Activated naive CD4-positive, alpha-beta T cell treated with anti-CD3 and anti-CD28 coated beads, Interleukin-2, amount 50 U/mL, for 16 hours (primary cell): Measurements from ENCODE around the gene KCNH6.

Experiments used
- DNase-seq: peaks from one replicate; pipeline ENCODE4 v3.0.0-alpha.2; 2020

Gene KCNH6

DNA sequence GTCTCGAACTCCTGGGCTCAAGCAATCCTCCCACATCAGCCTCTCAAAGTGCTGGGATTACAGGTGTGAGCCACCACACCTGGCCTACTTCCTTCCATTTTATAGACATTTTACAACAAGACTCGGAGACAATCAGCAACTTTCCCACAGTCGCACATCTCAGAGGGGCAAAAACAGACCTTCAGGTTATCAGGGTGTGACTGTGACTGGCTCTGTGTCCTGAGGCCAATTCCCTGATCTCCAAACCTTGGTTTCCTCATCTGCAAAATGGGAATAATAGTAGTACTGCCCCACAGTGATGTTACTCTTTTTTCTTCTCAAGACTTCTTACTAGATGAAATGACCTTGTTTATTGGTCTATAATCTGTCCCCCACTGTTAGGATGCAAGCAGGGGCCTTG, 10.8 kb upstream of the KCNH6 start:
- no peak for DNase-seq

DNA sequence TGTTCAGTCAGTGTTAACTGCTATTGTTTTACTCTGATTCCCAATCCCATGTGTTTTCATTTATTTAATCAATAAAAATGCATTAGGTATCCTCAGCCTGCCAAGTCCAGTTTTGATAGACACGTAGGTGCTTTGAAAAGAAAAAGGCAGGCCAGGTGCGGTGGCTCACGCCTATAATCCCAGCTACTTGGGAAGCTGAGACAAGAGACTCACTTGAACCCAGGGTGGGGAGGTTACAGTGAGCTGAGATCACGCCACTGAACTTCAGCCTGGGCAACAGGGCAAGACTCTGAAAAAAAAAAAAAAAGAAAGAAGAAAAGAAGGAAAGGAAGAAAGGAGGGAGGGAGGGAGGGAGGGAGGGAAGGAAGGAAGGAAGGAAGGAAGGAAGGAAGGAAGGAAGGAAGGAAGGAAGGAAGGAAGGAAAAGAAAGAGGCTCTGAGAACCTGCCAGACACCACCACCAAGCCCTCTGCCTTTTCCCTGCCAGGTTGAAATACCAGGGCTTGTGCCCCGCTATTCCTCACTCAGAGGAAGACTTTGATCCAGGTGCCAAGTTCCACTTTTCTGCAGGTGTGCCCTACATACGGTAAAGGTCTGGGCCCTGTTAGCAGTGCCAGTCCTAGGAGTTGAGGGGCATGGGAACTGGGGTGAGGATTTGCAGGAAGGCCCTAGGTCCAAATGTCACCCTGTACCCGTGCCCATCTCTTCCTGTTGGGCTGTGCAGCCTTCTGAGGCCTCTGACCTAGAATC, 10.1 kb upstream of the KCNH6 start:
- DNase-seq = no peak

DNA sequence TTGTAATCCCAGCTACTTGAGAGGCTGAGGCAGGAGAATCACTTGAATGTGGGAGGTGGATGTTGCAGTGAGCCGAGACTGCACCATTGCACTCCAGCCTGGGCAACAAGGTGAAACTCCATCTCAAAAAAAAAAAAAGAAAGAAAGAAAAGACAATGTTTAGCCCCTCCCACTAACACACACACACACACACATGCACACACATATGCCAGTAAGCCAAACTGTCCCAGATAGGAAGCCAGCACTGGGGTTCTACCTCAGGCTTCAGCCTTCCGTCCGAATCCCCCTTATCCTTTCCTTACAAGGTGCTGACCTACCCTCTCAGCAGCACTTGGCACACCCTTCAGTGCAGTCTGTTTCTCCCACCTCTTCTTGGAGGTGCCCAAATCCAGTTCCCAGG, 8.7 kb upstream of the KCNH6 start:
- DNase-seq = no peak

DNA sequence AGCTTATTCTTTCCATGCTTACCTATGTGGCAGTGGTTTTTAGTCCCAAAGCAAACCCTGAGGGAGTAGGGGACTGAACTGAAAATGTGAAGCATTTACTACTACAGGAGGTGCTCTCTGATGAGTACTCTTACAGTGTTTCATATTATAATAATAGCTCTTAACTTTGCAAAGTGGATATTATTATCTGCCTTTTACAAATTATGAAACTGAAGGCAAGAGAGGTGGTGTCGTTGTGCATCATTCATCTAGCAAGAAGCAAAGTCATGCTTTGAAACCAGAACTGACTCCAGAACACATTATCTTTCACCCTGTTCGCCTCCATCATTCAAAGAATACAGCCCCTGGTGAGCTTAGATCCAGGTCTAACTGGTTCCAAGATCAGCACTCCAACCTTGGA, 8.2 kb upstream of the KCNH6 start:
- DNase-seq = no peak

DNA sequence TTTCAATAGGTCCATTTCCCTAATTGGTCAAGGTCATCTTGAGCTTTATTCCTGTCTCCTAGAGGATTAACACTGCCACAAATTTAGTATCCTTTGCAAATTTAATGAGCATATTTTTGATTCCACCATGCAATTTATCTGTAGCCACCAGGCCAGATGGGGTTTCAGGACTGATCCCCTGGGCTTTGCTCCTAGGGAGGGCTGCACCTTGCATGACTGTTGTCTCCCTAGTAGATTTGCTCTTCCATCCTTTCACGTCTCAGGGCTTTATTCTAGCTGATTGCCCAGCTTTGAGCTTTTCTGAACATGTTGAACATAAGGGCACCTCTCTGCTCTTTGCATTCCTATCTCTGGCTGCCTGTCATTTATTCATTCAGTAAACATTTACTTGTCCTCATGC, 7.7 kb upstream of the KCNH6 start:
- DNase-seq = no peak

DNA sequence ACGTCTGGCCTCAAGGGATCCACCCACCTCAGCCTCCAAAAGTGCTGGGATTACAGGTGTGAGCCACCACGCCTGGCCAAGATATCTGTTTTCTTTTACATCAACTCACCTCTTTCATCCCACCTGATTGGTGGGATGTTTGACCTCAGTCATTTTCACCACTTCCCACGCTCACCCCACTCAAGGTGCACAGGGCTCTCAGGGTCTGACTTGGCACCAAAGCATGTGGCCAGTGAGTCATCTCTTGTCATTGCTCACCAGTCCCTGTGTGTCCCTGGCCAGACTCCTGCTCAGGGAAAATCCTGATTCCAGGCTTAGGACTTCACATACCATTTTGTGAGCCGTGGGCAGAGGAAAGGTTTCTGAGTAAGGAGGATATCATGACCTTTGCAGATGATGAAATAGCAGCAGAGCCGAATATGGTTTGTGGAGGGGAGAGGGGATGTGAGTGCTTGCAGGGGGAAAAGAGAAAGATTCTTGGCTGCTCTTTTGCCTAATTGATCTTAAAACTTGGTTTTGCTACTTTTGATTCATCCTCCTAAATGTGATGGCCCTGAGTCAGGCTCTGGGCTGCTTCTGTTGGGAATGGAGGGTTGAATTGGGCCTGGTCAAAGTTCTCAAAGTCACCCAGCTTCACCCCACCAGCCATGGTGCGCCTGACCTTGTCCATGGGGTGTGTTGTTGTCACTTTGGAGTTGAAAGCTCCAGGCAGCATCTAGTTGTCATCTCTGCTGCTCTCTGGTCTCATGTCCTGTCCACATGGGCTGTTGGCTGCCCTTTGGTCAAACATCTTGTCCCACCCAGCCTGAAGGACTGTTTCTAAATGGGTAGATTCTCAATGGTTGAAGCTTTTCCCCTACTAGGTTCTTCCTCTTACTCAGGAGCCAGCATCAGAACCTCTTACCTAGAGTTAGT, 6.0 kb upstream of the KCNH6 start:
- no peak for DNase-seq

DNA sequence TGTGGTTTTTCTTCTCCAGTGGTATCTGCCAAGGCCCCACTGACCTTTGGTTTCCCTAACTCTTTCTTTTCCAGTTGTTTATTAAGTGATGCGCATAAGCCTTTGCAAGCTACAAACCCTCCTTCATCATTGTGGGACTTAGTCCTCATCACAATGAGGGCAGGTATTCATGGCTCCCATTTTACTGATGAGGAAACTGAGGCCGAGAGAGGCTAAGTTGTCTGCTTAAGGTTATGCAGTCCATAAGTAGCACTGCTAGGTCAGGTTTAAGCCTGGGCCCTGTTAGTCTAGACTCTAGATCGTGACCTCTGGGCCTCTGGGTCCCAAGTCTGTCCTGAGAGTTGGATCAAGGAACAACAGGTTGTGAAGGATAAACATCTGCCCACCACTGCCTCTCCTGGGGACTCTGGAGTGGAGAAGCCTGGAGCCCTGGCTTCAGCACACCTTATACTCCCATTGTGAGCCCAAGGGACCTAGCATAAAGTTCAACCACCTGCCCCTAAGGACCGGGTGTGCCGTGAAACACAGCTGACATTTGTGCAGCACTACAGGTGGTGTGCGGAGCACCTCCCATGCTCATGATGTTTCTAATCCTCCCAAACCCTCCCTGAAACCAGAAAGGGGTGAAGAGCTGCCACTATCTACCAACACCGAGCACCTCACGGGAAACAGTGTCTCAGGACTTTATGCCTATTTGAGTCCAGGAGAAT, 5.2 kb upstream of the KCNH6 start:
- no peak for DNase-seq

DNA sequence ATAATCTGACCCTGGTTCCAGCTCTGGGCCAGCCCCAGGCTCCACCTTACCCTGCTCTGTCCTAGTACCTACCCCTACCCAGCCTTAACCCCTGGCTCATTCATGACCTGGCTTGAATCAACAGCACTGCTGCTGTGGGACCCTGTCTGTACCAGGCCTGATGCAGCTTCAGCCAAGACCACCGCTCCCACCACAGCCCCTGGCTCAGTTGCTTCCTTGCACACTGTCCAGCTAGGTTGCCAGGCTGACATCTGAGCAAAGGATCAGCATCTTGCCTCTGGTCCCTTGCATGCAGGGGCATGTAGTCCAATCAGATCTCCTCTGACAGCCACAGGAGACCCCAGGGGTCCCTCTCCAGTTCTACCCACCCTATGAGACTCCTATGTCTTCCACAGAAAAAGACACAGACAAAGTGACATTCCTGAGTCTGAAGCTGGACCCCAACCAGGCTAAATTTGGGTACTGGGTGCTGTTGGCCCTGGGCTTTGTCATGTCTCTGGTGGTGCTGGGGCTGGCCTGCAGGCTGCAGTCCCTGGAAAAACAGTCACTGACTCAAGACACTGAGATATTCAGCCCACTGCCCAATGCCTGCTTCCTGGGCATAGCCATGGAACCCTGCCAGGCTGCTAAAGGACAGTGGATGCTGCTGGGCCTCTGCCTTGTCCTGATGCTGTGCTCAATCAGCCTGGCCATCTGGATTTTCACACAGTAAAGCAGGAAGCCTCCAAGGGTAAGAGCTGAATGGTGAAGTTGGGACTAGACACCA, 3.9 kb upstream of the KCNH6 start:
- no peak for DNase-seq

DNA sequence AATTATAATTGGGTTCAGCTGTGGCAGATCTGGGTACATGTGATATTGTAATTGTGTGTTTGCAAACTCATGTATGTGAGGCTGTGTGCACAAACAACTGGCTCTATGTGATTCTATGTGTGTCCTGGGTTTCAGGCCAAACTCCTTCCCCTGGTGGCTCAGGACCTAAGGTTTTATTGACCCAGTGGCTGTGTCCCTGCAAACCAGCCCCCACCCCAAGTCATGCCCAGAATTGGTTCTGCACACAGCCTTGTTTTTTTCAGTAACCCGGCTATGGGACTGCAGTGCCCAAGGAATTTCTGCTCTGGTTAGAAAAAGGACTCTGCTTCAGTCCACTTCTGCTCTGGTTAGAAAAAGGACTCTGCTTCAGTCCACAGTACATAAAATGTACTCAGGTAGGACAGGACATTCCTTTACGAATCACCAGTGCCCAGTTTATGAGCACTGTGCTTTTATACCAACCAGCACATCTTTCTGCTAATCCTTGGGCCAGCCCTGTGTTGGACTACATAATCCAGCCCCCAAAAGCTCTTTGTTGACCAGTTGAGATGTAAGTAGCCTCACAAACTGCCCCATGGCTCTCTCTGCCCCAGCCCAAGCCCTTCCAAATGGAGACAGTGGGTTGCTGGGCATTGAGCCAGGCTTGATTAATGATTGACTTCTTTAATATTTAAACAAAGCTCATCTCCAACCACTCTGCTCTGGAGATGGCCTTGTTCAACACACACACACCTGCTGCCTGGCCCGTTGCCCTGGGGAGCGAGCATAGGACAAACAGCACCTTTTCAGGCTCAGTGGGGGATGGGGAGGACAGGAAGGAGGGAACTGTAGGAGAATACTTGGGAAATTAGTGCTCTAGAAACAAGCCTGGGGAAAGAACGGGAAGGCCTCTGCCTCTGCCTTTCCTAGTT, 2.9 kb upstream of the KCNH6 start:
- no peak for DNase-seq

DNA sequence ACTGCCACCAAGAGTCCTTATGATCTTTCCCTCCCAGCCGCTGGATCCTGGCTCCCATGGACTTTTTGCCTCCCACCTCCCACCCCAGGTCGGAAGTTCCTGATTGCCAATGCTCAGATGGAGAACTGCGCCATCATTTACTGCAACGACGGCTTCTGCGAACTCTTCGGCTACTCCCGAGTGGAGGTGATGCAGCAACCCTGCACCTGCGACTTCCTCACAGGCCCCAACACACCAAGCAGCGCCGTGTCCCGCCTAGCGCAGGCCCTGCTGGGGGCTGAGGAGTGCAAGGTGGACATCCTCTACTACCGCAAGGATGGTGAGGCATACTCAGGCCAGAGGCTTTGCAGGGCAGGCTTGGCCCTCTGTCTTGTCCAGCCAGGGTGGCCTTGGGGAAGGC, 893 bp downstream of the KCNH6 start:
- DNase-seq = no peak

DNA sequence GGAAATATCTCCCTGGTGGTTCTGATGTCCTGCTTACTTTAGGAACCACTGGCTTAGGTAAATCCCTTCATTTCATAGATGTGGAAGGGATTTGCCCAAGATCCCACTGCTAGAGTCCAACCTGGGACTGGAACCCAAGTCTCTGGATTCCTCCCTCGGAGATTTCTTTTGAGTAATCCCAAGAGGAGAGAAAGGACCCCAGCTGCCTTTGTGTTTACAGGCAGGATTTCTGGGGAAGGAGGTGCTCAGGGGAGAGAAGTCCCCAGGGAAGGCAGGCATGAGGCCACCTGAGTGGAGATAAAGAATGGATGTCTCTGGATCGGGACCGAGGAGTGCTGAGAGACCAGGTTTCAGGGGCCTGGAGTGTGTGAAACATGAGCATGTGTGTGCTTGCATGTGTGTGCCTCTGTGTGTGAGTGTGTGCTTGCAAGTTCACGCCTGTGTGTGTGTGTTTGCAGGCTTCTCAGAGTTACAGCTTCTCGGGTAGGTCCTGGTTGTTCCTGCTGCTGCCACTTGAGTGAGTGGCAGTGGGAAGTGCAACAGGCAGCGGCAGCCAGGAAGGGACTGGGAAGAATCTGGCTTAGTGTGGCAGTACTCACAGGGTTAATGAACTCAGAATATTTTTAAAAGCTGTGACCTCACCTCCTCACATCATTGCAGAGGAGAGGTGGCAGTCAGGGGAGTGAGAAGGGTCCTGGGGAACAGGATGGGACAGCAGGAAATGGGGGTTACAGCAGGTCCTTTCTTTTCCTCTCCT, 2.2 kb downstream of the KCNH6 start:
- no peak for DNase-seq

DNA sequence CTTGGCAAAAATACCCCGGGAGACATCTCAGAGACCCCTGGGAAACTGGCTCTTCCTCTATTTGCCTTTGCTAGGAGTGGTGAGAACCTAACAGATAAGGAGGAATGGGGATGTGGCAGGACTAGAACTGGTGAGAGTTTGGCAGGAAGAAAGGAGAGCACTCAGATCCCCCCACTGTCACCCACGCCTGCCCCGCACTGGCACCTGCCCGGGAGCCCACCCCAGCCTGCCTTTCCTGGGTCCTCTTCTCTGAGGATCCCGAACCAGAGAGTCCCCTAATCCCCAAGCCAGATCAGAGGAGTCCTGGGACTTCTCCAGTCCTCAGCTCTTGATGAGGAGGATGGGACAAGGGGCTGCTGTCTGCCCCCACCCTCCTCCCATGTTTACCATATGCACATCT, 3.7 kb downstream of the KCNH6 start:
- DNase-seq = no peak

DNA sequence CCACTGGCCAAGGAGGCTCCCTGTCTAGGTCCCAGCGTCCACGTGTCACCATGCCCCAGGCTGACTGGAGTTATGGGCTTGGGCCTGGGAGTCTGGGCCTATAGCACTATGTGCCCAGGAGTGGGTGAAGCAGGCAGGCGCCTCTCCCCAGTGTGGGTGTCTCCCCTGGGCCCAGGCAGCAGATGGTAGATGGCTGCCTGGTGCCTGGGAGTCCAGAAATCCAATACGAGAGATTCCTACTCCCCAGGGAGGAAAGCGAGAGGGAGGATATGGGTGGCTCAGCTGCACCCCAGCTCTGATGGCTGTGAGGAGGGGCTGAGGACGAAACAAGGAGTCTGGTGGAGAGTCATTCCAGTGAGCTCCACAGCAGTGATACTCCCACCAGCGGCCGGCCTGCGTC, 5.0 kb downstream of the KCNH6 start:
- DNase-seq = no peak

DNA sequence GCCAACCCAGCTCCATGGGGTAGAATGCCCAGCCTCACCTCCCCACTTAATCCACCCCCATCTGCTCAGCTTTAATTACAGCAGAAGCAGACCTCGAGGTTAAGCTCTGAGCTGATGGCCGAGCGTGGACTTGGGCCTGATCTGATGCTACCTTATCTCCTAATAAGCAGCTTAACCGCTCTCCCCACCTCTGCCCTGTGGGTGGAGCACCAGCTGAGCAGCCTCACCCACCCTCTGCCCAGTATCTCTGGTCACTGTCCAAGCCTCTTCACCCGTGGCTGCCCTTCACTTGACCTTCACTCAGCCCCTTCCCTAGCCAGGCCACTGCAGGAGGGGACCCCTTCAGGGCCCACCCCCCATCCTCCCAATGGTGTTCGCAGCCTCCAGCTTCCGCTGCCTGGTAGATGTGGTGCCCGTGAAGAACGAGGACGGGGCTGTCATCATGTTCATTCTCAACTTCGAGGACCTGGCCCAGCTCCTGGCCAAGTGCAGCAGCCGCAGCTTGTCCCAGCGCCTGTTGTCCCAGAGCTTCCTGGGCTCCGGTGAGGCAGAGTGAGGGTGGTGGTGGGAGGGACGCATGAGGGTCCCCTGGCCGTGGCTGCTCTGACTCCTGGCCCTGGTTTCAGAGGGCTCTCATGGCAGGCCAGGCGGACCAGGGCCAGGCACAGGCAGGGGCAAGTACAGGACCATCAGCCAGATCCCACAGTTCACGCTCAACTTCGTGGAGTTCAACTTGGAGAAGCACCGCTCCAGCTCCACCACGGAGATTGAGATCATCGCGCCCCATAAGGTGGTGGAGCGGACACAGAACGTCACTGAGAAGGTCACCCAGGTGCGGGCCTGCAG, 6.8 kb downstream of the KCNH6 start:
- no peak for DNase-seq

DNA sequence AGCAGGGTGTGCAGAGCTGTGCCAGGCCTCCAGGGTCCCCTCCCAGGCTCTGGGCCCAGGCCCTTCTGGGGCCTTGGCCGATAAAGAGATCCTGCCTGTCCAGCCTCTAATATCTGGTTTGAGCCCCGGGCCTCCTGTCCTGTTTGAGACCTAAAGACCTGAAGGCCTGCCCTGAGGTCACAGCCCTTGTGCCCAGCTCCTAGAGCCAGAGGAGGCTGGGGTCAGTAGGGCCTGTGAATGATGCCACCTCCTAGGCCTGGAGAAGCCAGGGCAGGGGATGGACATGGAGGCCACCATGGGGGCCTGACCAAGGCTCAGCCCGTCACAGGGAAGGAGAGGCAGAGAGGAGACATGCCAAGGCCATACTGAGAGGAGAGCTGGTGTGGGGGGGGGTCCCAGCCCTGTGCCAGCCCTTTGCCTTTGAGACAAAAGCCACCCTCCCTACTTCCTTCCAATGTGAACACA, 7.4 kb downstream of the KCNH6 start:
- DNase-seq = no peak

DNA sequence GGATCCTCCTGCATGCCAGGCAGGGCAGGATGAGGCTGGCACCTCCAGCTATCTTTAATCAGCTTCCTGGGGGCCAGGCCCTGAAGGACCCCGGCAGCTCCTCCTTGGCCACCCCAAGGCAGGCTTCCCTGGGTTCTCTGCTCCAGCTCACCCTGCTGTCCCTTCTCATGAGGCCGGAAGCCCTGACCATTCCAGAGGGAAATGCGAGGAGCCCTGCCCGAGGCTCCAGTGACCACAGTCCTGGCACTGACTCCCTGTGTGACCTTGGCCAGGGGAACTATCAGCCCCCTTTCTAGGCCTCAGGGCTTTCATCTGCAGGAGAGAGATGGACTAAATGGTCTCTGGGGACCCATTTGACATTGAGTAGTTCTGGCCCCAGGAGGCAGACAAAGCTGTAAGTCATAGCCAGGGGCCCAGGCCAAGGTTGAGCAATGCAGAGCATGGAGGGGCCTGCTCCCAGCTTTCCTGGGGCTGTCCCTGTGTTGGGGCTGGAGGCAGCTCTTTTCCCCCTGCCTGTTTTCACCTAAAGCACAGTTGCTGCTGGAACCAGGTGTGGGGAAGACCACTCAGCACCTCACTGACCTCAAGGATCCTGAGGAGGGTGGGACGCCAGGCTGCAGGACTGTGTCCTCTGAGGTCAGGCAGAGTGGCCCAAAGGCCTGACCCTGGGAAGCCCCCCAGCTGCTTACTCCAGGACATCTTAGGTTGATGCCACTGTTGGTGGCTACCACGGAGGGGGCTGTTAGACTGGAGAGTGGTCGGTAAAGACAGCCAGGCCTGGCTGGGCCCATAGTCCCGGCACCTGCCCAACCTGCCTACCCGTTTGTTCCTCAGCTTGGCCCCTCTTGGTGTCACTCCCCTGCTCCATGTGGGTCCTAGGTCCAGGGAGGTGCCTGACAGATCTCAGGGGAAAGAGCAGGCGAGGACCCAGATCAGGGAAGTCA, 8.1 kb downstream of the KCNH6 start:
- no peak for DNase-seq

DNA sequence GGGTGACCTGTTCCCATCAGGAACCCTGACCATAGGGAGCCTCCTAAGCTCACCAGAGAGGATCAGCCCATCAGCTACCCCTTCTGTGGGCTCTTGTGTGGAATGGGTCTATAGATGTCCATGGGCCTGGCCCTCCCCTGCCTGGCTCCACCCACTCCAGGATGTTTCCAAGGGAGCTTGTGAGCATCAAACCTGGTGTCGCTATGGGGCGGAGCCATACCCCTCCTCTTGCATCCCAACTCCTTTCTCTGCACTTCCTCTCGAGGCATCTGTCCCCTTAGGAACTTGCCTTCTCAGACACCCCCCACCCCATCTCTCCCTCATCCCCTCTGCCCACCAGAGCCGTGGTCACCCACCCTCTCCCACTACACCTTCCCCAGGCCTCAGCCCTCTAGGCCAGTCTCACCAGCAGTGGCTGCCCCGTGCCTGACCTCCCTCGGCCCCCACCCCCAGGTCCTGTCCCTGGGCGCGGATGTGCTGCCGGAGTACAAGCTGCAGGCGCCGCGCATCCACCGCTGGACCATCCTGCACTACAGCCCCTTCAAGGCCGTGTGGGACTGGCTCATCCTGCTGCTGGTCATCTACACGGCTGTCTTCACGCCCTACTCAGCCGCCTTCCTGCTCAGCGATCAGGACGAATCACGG, 10.4 kb downstream of the KCNH6 start:
- no peak for DNase-seq

DNA sequence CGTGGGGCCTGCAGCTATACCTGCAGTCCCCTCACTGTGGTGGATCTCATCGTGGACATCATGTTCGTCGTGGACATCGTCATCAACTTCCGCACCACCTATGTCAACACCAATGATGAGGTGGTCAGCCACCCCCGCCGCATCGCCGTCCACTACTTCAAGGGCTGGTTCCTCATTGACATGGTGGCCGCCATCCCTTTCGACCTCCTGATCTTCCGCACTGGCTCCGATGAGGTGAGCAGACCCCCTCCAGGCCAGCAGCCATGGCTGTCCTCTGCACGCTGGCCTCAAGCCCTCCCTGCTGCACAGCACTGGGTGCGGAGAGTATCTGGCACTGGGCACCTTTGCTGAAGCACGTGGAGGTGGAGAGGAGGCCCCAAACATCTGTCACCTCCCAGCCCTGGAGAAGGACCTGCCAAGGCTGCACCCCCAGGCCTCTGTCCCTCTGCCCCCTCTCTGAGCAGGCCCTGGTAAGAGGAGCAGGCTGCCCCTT, 11.0 kb downstream of the KCNH6 start:
- DNase-seq = no peak
